Effector memory CD8-positive, alpha-beta T cell (primary cell): ENCODE measurements around the gene PELI2.

ENCODE experiments used
- ATAC-seq: fragments of 150-1000 bp; cut with Tn5 transposase; replicated peaks from 2 replicates; pipeline ENCODE4 v1.10.0; 2021; ENCODE audit warnings: mild to moderate bottlenecking, moderate library complexity
- DNase-seq, 3 experiments: peaks; one replicate each; pipeline ENCODE4 v3.0.0; 2021
- H3K27ac Mint-ChIP-seq, 2 donors: one replicate each; pipeline ENCODE4 v1.8.0; 2022; ENCODE audit warnings: mild to moderate bottlenecking in 2 of 2, mixed read lengths in 2 of 2, moderate library complexity in 2 of 2
- H3K27me3 Mint-ChIP-seq, 2 donors: one replicate each; pipeline ENCODE4 v1.8.0; 2022; ENCODE audit warnings: mixed read lengths in 2 of 2
- H3K36me3 Mint-ChIP-seq: one replicate; pipeline ENCODE4 v1.8.0; 2022; ENCODE audit warnings: mild to moderate bottlenecking, moderate library complexity, mixed read lengths; ENCODE audit not compliant: insufficient read depth
- H3K4me1 Mint-ChIP-seq, 2 donors: one replicate each; pipeline ENCODE4 v1.8.0; 2022; ENCODE audit warnings: low read depth in 2 of 2, mixed read lengths in 2 of 2
- H3K4me3 Mint-ChIP-seq, 2 donors: one replicate each; pipeline ENCODE4 v1.8.0; 2022; ENCODE audit warnings: mild to moderate bottlenecking in 2 of 2, mixed read lengths in 2 of 2, moderate library complexity in 2 of 2
- H3K9me3 Mint-ChIP-seq, 2 donors: one replicate each; pipeline ENCODE4 v1.8.0; 2022; ENCODE audit warnings: mixed read lengths in 2 of 2
- total RNA-seq, 9 experiments: gene quantifications; one replicate each; lab custom pipeline; 2026; lab: John Stamatoyannopoulos, UW

PELI2 gene
- total RNA-seq, result 3.3 to 19.5 (median 11.8) reads per million in 9 experiments

- Mint-ChIP-seq H3K4me3 (peak within 1 kb of the TSS; percentile 95), H3K27me3 (peaks cover 14 to 23% of the 10 kb centered on the region in 2 donors), H3K4me1 (peaks cover 19 to 22% of the 10 kb centered on the region in 2 donors), H3K9me3 (no peaks in the 10 kb centered on the region), H3K36me3 (peaks cover 17% of the 10 kb centered on the region), H3K27ac (peak within 1 kb of the TSS; percentile 95 to 97)
- ATAC-seq (peak; percentile 82), DNase-seq (peak; percentile 76 to 83 (median 82))
These were observed at the start of gene PELI2 for GRCh38 chr14:56117765-56118610. TSS of gene PELI2 (plus strand) at chr14:56118411. CDS start at chr14:56118661, 250 bp downstream.

DNA sequence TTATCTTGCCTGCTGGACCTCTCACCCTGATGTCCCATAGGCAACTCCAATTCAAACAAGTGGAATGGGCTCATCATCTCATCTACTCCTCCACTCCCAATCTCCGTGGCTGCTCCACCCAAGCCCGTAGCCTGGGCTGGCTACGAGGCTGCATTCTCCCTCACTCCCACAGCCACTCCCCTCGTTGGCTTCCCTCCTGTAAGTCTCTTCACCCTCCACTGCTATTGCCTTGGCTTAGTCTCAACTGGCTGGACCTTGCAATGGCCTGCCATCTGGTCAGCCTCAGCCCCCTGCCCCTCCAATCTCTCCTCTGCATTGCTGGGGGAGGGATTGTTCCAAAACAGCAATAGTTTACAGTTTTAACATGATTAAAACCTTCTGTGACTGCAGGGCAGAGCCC lies 44.4 kb upstream of the PELI2 start:
- no peaks in the 10 kb centered on the region for H3K9me3 Mint-ChIP-seq
- H3K4me1 Mint-ChIP-seq, result no peaks in the 10 kb centered on the region
- no peaks in the 10 kb centered on the region for H3K36me3 Mint-ChIP-seq
- H3K4me3 Mint-ChIP-seq, result no peak overlapping the region
- H3K27ac Mint-ChIP-seq, result no peak overlapping the region
- peaks cover 37 to 43% of the 10 kb centered on the region in 2 donors for H3K27me3 Mint-ChIP-seq
- no peak for DNase-seq
- ATAC-seq, result no peak

DNA sequence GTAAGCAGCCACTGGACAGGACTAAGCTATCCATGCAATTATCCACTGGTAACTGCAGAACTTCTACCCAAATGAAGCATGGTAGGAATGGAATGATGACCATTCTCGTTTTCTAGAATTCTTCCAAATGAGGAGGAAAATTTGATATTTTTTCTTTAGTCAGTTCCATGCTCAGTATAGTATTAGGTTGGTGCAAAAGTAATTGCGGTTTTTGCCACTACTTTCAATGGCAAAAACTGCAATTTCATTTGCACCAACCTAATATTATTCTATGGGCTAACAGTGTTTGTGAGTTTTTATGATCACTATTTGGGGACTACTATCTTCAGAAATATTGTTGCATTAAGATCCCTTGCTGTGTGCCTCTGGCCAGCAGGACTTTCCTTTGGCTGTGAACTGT lies 42.9 kb upstream of the PELI2 start:
- Mint-ChIP-seq H3K27ac (no peak overlapping the region), H3K36me3 (no peaks in the 10 kb centered on the region), H3K9me3 (no peaks in the 10 kb centered on the region), H3K27me3 (peaks cover 36 to 39% of the 10 kb centered on the region in 2 donors), H3K4me1 (no peaks in the 10 kb centered on the region), H3K4me3 (no peak overlapping the region)
- DNase-seq (no peak), ATAC-seq (no peak)

GRCh38 chr14:56081139-56081538 lies 37.1 kb upstream of the PELI2 start:
- peaks cover 20 to 40% of the 10 kb centered on the region in 2 donors for H3K27me3 Mint-ChIP-seq
- no peaks in the 10 kb centered on the region for H3K4me1 Mint-ChIP-seq
- no peaks in the 10 kb centered on the region for H3K36me3 Mint-ChIP-seq
- DNase-seq (no peak), ATAC-seq (no peak)
- H3K4me3 Mint-ChIP-seq, result no peak overlapping the region
- no peak overlapping the region for H3K27ac Mint-ChIP-seq
- no peaks in the 10 kb centered on the region for H3K9me3 Mint-ChIP-seq

DNA sequence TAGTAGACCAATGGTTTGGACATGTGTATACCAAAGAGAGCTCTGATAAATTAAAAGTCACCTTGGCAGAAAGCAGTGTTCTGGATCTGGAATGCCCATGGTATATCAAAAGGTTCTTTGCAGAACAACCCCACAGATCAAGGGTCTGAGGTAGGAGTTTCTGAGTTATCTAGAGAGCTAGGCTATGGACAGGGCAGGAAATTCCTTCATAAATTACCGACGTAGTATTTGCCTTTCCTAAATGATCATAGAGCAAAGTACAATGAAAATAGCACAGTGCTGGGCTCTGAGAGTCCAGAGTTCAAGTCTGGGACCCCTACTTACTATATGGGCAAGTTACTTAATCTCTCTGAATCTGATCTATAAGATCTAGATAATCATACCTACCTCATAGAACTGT lies 35.3 kb upstream of the PELI2 start:
- no peak for ATAC-seq
- H3K4me3 Mint-ChIP-seq, result no peak overlapping the region
- no peaks in the 10 kb centered on the region for H3K36me3 Mint-ChIP-seq
- H3K27me3 Mint-ChIP-seq, result peaks cover 11 to 29% of the 10 kb centered on the region in 2 donors
- H3K9me3 Mint-ChIP-seq, result no peaks in the 10 kb centered on the region
- H3K27ac Mint-ChIP-seq, result no peak overlapping the region
- no peak for DNase-seq
- H3K4me1 Mint-ChIP-seq, result no peaks in the 10 kb centered on the region

DNA sequence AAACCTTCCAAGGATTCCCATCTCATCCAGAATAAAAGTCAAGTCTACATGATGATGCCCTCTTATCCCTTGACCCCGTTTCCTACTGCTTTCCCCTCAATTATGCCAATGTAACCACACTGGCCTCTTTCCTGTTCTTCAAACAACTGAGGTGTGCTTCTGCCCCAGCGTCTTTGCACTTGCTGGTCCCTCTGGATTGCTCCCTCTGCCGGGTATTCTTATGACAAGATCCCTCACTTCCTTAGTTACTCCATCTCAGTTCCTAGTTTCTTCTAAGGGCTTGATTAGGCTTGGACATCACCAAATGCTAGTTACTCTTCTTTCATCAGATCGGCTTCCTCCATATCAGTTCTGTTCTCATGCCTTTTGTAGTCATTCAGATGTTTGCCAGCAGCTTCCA lies 32.7 kb upstream of the PELI2 start:
- Mint-ChIP-seq H3K27me3 (peaks cover 0 to 21% of the 10 kb centered on the region in 2 donors), H3K27ac (no peak overlapping the region), H3K9me3 (no peaks in the 10 kb centered on the region), H3K4me3 (no peak overlapping the region), H3K4me1 (no peaks in the 10 kb centered on the region), H3K36me3 (no peaks in the 10 kb centered on the region)
- DNase-seq, result no peak
- ATAC-seq, result no peak

DNA sequence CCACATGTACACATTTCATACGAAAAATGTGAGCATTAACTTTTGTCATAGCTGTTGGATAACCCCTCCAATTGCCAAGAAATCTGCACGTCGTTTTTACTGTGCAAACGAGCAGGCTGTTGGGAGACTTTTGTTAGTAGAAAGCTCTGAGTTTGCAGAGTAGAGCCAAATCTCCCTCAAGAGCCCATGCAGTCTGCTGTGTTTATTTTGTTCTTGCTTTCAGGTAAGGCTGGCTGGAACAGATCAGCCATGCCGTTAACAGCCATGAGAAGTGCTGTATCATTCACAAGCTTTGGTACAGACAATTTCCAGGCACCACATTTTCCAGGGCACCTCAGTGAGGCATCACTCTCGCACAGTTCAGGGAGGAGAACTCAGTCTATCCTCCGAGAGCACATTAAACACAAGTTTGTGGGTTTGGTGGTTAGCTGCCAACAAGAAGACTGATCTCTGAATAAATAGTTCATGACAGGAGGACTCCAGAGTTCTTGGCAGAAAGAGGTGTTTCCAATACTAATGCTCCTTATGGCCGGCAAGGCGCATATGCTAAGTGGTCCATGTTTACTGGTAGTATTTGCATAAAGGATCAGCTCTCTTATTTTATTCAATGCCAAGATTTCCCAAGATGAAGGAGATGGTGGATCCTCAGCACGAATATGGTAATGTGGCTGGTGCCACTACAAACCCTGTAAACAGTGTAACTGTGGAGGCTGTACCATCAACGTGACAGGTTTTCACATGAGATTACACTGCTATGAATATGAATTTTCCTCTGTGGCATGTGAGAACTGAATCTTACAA lies 30.3 kb upstream of the PELI2 start:
- ATAC-seq (no peak), DNase-seq (no peak)
- Mint-ChIP-seq H3K27me3 (peaks cover 0 to 21% of the 10 kb centered on the region in 2 donors), H3K4me1 (no peaks in the 10 kb centered on the region), H3K36me3 (no peaks in the 10 kb centered on the region), H3K9me3 (no peaks in the 10 kb centered on the region), H3K4me3 (no peak overlapping the region), H3K27ac (no peak overlapping the region)

GRCh38 chr14:56088941-56089340 lies 29.3 kb upstream of the PELI2 start:
- DNase-seq, result no peak
- Mint-ChIP-seq H3K4me3 (no peak overlapping the region), H3K27ac (no peak overlapping the region), H3K4me1 (no peaks in the 10 kb centered on the region), H3K27me3 (peaks cover 6 to 26% of the 10 kb centered on the region in 2 donors), H3K36me3 (no peaks in the 10 kb centered on the region), H3K9me3 (no peaks in the 10 kb centered on the region)
- no peak for ATAC-seq

GRCh38 chr14:56092763-56093162 lies 25.4 kb upstream of the PELI2 start:
- no peak overlapping the region for H3K4me3 Mint-ChIP-seq
- DNase-seq (no peak), ATAC-seq (no peak)
- H3K27ac Mint-ChIP-seq, result no peak overlapping the region
- H3K27me3 Mint-ChIP-seq, result peaks cover 32 to 38% of the 10 kb centered on the region in 2 donors
- no peaks in the 10 kb centered on the region for H3K36me3 Mint-ChIP-seq
- no peaks in the 10 kb centered on the region for H3K4me1 Mint-ChIP-seq
- no peaks in the 10 kb centered on the region for H3K9me3 Mint-ChIP-seq

DNA sequence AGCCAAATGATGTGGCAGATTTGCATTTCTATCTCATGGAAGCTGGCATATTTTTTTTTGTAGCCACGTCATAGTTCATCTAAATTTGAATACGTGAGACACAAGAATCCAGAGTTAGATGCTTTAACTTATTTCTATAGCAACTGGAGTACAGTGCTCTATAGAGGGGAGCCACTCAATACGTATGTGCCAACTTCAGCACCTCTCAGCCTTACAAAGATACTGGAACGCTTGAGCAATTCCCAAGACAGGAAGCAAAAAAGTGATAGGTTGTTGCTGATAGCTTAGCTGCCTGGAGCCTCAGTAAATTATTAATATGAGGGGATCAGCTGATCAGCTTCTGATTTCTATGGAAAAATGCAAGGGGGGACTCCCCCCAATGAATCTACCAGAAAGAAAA lies 24.1 kb upstream of the PELI2 start:
- no peak overlapping the region for H3K4me3 Mint-ChIP-seq
- no peaks in the 10 kb centered on the region for H3K4me1 Mint-ChIP-seq
- ATAC-seq (no peak), DNase-seq (no peak)
- peaks cover 32 to 49% of the 10 kb centered on the region in 2 donors for H3K27me3 Mint-ChIP-seq
- H3K9me3 Mint-ChIP-seq, result no peaks in the 10 kb centered on the region
- no peaks in the 10 kb centered on the region for H3K36me3 Mint-ChIP-seq
- H3K27ac Mint-ChIP-seq, result no peak overlapping the region

DNA sequence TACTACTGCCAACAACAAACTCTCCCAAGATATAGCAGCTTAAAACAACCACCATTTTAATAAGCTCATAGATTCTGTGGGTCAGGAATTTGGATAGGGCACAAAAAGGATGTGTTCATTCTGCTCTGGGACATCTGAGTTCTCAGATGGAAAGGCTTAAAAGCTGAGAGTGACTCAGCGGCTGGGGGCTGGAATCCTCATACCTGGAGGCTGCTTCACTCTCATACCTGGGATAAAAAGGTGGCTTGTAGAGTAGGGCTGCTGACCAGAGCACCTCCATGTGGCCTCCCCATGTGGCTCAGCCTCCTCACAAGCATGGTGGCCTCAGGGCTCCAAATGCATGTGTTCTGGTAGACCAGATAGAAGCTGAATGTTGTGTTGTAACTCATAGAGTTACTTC lies 20.2 kb upstream of the PELI2 start:
- H3K27me3 Mint-ChIP-seq, result peaks cover 44 to 57% of the 10 kb centered on the region in 2 donors
- no peak overlapping the region for H3K27ac Mint-ChIP-seq
- no peaks in the 10 kb centered on the region for H3K4me1 Mint-ChIP-seq
- H3K36me3 Mint-ChIP-seq, result no peaks in the 10 kb centered on the region
- H3K4me3 Mint-ChIP-seq, result no peak overlapping the region
- no peak for DNase-seq
- H3K9me3 Mint-ChIP-seq, result no peaks in the 10 kb centered on the region
- ATAC-seq, result no peak

DNA sequence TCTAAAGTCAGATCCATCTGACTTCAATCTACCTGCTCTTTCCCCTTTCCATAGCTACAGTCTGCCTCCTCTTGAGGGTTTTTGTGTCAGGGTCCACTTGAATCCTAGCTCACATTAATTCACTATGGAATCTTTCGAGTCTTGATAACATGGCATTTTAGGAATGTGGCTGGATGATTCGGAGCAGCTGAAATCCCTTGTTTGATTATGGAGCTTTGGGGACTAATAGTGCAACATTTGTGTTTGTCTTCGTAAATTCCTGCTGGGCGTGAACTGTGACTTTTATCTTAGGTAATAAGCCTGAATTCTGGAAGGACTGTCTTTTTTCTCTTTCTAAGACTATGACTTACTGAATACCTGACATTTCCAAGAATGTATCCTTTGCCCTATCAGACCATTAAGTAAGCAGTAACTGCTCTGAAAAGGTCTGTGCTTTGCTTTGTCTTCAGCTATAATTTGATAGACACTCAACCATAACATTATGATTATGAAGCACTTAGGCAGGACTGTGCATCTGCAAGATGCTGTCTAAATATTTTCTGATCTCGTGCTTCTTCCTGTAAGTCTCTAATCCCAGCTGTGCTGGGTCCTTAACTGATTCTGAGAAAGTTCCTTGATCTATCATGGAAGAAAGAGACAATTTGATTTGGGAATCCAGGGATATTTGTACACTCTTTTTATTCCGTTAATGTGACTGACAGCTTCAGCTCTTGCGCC lies 19.0 kb upstream of the PELI2 start:
- DNase-seq (no peak), ATAC-seq (no peak)
- Mint-ChIP-seq H3K27me3 (peaks cover 45 to 54% of the 10 kb centered on the region in 2 donors), H3K27ac (no peak overlapping the region), H3K4me1 (no peaks in the 10 kb centered on the region), H3K4me3 (no peak overlapping the region), H3K36me3 (no peaks in the 10 kb centered on the region), H3K9me3 (no peaks in the 10 kb centered on the region)

- ATAC-seq (no peak), DNase-seq (no peak)
- peaks cover 35 to 45% of the 10 kb centered on the region in 2 donors for H3K27me3 Mint-ChIP-seq
- H3K27ac Mint-ChIP-seq, result no peak overlapping the region
- H3K4me3 Mint-ChIP-seq, result no peak overlapping the region
- no peaks in the 10 kb centered on the region for H3K4me1 Mint-ChIP-seq
- H3K9me3 Mint-ChIP-seq, result no peaks in the 10 kb centered on the region
- H3K36me3 Mint-ChIP-seq, result no peaks in the 10 kb centered on the region
These were observed 17.7 kb upstream of the PELI2 start for GRCh38 chr14:56100556-56100955.
